Testis (tissue), 2 donors: Measurements from ENCODE around the gene FMNL2.

Experiments used
- POLR2A ChIP-seq: fragments of 450-650 bp; IDR thresholded peaks from one replicate; pipeline ENCODE4 v1.6.1; 2017; ENCODE audit warnings: antibody characterized with exemption, mild to moderate bottlenecking, moderate library complexity
- TF ChIP-seq, protein P1 (sequence below), 3 experiments: fragments of 450-650 bp in 2 of 3; fragments of 200-600 bp in 1 of 3; sonication (generic) in 1 of 3; IDR thresholded peaks; one replicate each; pipeline ENCODE4 v1.5.1; 2016 to 2019; ENCODE audit warnings: antibody characterized with exemption in 3 of 3, mild to moderate bottlenecking in 2 of 3, moderate library complexity in 1 of 3

DNA sequence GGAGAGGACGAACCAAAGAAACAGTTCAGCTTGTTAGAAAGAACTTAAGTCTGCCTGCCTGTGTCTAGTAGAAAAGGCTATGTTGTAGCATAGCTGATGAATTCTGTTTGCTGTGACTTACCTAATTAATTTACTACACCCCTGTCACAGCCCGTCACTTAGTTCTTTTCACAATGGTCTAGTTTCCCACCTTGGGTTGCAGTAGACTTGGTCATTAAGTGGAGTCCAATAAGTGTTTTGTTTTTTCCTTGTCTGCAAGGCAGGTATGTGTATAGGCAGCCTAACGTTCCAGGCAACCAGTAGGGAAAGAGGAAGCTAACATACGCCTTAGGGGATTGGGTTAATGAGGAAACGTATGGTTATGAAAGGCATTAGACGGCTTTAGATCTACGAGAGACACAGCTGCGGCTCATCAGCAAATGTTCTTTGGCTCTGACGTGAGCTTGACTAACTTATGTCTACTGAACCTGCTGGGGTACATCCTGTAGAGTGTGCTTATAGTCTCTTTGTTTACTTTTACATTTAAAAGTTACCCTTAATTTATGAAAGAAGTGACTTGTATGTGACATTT, 202.2 kb downstream of the FMNL2 start:
- TF ChIP-seq, protein P1, sequence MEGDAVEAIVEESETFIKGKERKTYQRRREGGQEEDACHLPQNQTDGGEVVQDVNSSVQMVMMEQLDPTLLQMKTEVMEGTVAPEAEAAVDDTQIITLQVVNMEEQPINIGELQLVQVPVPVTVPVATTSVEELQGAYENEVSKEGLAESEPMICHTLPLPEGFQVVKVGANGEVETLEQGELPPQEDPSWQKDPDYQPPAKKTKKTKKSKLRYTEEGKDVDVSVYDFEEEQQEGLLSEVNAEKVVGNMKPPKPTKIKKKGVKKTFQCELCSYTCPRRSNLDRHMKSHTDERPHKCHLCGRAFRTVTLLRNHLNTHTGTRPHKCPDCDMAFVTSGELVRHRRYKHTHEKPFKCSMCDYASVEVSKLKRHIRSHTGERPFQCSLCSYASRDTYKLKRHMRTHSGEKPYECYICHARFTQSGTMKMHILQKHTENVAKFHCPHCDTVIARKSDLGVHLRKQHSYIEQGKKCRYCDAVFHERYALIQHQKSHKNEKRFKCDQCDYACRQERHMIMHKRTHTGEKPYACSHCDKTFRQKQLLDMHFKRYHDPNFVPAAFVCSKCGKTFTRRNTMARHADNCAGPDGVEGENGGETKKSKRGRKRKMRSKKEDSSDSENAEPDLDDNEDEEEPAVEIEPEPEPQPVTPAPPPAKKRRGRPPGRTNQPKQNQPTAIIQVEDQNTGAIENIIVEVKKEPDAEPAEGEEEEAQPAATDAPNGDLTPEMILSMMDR (IDR thresholded peaks at IDR 0.05) = no peak
- no peak for TF ChIP-seq POLR2A
